ENCODE results near the gene IGFLR1.

Gene IGFLR1

GRCh38 chr19:35742121-35742724, at the start of gene IGFLR1:
Gene IGFLR1 (minus strand): TSS chr19:35742452. CDS start chr19:35741180, 1,272 bp downstream.
- in situ Hi-C loops (cut with MboI; ENCODE audit: low sequenced_read_pairs), result no loop called here

- in situ Hi-C loops (cut with MboI; ENCODE audit: low sequenced_read_pairs), result no loop called here
Observed at GRCh38 chr19:35791814-35792279, 49.6 kb upstream of the IGFLR1 start.

- in situ Hi-C loops (cut with MboI; ENCODE audit: low sequenced_read_pairs), result no loop called here
Observed at GRCh38 chr19:35790981-35791813, 48.9 kb upstream of the IGFLR1 start.

- in situ Hi-C loops (cut with MboI; ENCODE audit: low sequenced_read_pairs), result no loop called here
Observed at GRCh38 chr19:35789978-35790944, 48.0 kb upstream of the IGFLR1 start.

- in situ Hi-C loops (cut with MboI; ENCODE audit: low sequenced_read_pairs), result no loop called here
Observed at GRCh38 chr19:35789195-35789977, 47.1 kb upstream of the IGFLR1 start.

GRCh38 chr19:35788205-35788960, 46.1 kb upstream of the IGFLR1 start:
- in situ Hi-C loops (cut with MboI; ENCODE audit: low sequenced_read_pairs), result no loop called here

- in situ Hi-C loops (cut with MboI; ENCODE audit: low sequenced_read_pairs), result no loop called here
Observed at GRCh38 chr19:35787227-35787799, 45.1 kb upstream of the IGFLR1 start.

- in situ Hi-C loops (cut with MboI; ENCODE audit: low sequenced_read_pairs), result no loop called here
Observed at GRCh38 chr19:35786299-35787160, 44.3 kb upstream of the IGFLR1 start.

- in situ Hi-C loops (cut with MboI; ENCODE audit: low sequenced_read_pairs), result no loop called here
Observed at GRCh38 chr19:35785339-35785627, 43.0 kb upstream of the IGFLR1 start.

GRCh38 chr19:35784503-35785338, 42.5 kb upstream of the IGFLR1 start:
- in situ Hi-C loops (cut with MboI; ENCODE audit: low sequenced_read_pairs), result no loop called here

GRCh38 chr19:35783469-35784434, 41.5 kb upstream of the IGFLR1 start:
- in situ Hi-C loops (cut with MboI; ENCODE audit: low sequenced_read_pairs), result no loop called here

GRCh38 chr19:35782589-35782988, 40.3 kb upstream of the IGFLR1 start:
- in situ Hi-C loops (cut with MboI; ENCODE audit: low sequenced_read_pairs), result no loop called here

GRCh38 chr19:35781650-35782049, 39.4 kb upstream of the IGFLR1 start:
- in situ Hi-C loops (cut with MboI; ENCODE audit: low sequenced_read_pairs), result no loop called here

GRCh38 chr19:35780717-35781116, 38.5 kb upstream of the IGFLR1 start:
- in situ Hi-C loops (cut with MboI; ENCODE audit: low sequenced_read_pairs), result no loop called here

- in situ Hi-C loops (cut with MboI; ENCODE audit: low sequenced_read_pairs), result no loop called here
Observed at GRCh38 chr19:35780058-35780457, 37.8 kb upstream of the IGFLR1 start.

- in situ Hi-C loops (cut with MboI; ENCODE audit: low sequenced_read_pairs), result no loop called here
Observed at GRCh38 chr19:35779033-35779432, 36.8 kb upstream of the IGFLR1 start.

- in situ Hi-C loops (cut with MboI; ENCODE audit: low sequenced_read_pairs), result no loop called here
Observed at GRCh38 chr19:35777961-35778360, 35.7 kb upstream of the IGFLR1 start.

All from hTERT RPE-1 (cell line).